Astrocyte of the spinal cord (primary cell): Measurements from ENCODE around the gene HIVEP3.
A peak's percentile ranks its signal among the peaks of the same experiment; 100 is the strongest.

Source experiments
- DNase-seq: peaks from one replicate; pipeline ENCODE4 v3.0.0; 2011; ENCODE audit warnings: low read depth, low spot score
- H3K4me3 ChIP-seq: 2 replicates; pipeline ENCODE4 v1.5.1; 2011; ENCODE audit warnings: low read depth, mild to moderate bottlenecking, low read length, moderate library complexity
- CTCF ChIP-seq: IDR thresholded peaks from 2 replicates; pipeline ENCODE4 v1.5.1; 2012; ENCODE audit warnings: low read depth, mild to moderate bottlenecking, low read length, inconsistent platforms
- in situ Hi-C: cut with HindIII; loops from 2 replicates; pipeline ENCODE4 v1.10.0; 2017; ENCODE audit warnings: low sequenced_read_pairs

HIVEP3 gene

GRCh38 chr1:41679531-41679930 lies 239.2 kb downstream of the HIVEP3 start:
- in situ Hi-C loops, result no loop called here
- no peak for DNase-seq
- no peak for TF ChIP-seq CTCF
- no peak overlapping the region for H3K4me3 ChIP-seq

DNA sequence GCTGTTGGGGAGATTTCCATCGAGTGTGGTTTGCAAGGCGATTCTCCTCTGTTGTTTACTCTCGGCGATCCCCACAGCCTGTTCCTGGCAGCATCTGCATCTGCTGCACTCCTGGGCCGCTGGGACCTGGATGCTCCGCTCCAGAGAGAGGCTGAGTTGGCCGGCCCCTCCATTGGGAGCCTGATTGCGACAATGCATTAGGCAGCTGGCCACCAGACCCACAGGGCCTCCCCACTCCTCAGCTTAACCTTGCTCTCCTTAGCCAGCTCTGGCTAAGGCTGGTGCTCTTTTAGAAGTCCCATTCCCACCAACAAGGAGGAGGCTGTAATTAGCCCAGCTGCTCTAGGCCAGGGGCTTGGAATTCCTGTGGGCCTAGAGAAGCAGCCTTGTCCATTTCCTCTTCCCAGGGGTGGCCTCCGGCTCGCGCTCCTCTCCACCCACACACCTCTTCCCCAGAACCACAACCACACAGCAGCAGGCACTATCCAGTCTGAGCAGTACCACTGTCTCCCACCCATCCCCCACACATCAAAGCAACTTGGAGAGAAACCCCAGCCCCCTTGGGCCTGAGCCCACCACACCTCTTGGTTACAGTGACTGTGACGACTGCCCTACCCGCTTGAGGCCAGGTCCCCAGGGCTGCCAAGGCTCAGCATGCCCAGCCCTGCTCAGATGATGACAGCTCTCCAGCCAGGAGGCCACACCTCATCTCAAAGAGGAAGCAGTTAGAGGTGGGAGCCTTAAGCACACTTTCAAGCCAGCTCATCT lies 240.4 kb downstream of the HIVEP3 start:
- H3K4me3 ChIP-seq, result no peak overlapping the region
- no peak for TF ChIP-seq CTCF
- in situ Hi-C loops, result no loop called here
- DNase-seq, result peak; percentile 80

DNA sequence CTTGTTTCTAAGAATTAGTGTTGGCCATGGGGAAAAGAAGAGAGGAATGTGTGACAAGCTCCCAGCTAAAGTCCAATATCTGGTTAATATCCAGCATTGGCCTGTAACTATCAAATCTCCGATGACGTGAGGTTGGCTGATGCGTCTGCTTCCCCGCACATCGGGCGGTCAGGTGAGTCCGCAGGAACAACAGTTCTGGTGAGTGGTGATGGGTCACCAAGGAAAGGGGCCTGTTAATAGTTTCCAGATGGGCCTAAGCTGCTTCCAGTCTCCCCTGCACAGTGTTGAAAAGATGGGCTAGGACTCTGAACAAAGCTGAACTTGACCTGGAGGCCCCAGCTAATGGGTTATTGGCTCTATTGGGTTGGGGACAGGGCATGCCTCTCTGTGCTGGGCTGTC lies 241.1 kb downstream of the HIVEP3 start:
- no peak for TF ChIP-seq CTCF
- DNase-seq, result no peak
- in situ Hi-C loops, result no loop called here
- no peak overlapping the region for H3K4me3 ChIP-seq

- DNase-seq, result no peak
- TF ChIP-seq CTCF, result no peak
- no peak overlapping the region for H3K4me3 ChIP-seq
- in situ Hi-C loops, result no loop called here
Observed at GRCh38 chr1:41675401-41675800, 243.3 kb downstream of the HIVEP3 start.

GRCh38 chr1:41674522-41674921 lies 244.2 kb downstream of the HIVEP3 start:
- DNase-seq, result no peak
- no peak for TF ChIP-seq CTCF
- in situ Hi-C loops, result no loop called here
- H3K4me3 ChIP-seq, result no peak overlapping the region

- no peak overlapping the region for H3K4me3 ChIP-seq
- no peak for TF ChIP-seq CTCF
- DNase-seq, result no peak
- in situ Hi-C loops, result no loop called here
Observed at GRCh38 chr1:41673806-41674205, 244.9 kb downstream of the HIVEP3 start.
